ENCODE measurements around the gene VHLL.

The VHLL gene

GRCh38 chr1:156291226-156292061 is 7.7 kb downstream of the VHLL start:
- peak; percentile 86 for DNase-seq (ENCODE audit: low spot score)

- DNase-seq (ENCODE audit: low spot score), result no peak
These were observed 9.2 kb downstream of the VHLL start for GRCh38 chr1:156289857-156290256.

GRCh38 chr1:156286061-156286460 is 13.0 kb downstream of the VHLL start:
- DNase-seq (ENCODE audit: low spot score), result no peak

GRCh38 chr1:156285437-156285836 is 13.7 kb downstream of the VHLL start:
- no peak for DNase-seq (ENCODE audit: low spot score)

- DNase-seq (ENCODE audit: low spot score), result no peak
These were observed 14.3 kb downstream of the VHLL start for GRCh38 chr1:156284757-156285156.

GRCh38 chr1:156284112-156284511 is 15.0 kb downstream of the VHLL start, which contains the start of gene TMEM79:
TMEM79 (plus strand) TSS chr1:156284325; CDS start chr1:156285227, 902 bp downstream.
- DNase-seq (ENCODE audit: low spot score), result no peak

GRCh38 chr1:156283521-156283920 is 15.6 kb downstream of the VHLL start:
- DNase-seq (ENCODE audit: low spot score), result no peak

GRCh38 chr1:156282479-156283222 is 16.5 kb downstream of the VHLL start, which contains the start of gene SMG5:
SMG5 (minus strand) TSS chr1:156282825; CDS start chr1:156282680, 145 bp downstream.
- peak; percentile 95 for DNase-seq (ENCODE audit: low spot score)

- no peak for DNase-seq (ENCODE audit: low spot score)
These were observed 17.2 kb downstream of the VHLL start for GRCh38 chr1:156281693-156282478.

GRCh38 chr1:156281281-156281680 is 17.8 kb downstream of the VHLL start:
- DNase-seq (ENCODE audit: low spot score), result no peak

GRCh38 chr1:156279837-156280236 is 19.3 kb downstream of the VHLL start:
- DNase-seq (ENCODE audit: low spot score), result no peak

- DNase-seq (ENCODE audit: low spot score), result no peak
These were observed 22.1 kb downstream of the VHLL start for GRCh38 chr1:156276966-156277381.

- DNase-seq (ENCODE audit: low spot score), result no peak
These were observed 22.6 kb downstream of the VHLL start for GRCh38 chr1:156276532-156276931.

GRCh38 chr1:156270314-156270713 is 28.8 kb downstream of the VHLL start:
- no peak for DNase-seq (ENCODE audit: low spot score)

GRCh38 chr1:156268336-156268735 is 30.8 kb downstream of the VHLL start:
- no peak for DNase-seq (ENCODE audit: low spot score)

GRCh38 chr1:156266051-156266450 is 33.1 kb downstream of the VHLL start:
- no peak for DNase-seq (ENCODE audit: low spot score)

GRCh38 chr1:156263288-156263655 is 35.8 kb downstream of the VHLL start:
- DNase-seq (ENCODE audit: low spot score), result no peak

- DNase-seq (ENCODE audit: low spot score), result no peak
These were observed 36.4 kb downstream of the VHLL start for GRCh38 chr1:156262461-156263287.

- no peak for DNase-seq (ENCODE audit: low spot score)
These were observed 38.2 kb downstream of the VHLL start for GRCh38 chr1:156260896-156261295.

GRCh38 chr1:156259805-156260204 is 39.3 kb downstream of the VHLL start:
- no peak for DNase-seq (ENCODE audit: low spot score)

GRCh38 chr1:156258859-156259258 is 40.2 kb downstream of the VHLL start:
- DNase-seq (ENCODE audit: low spot score), result no peak
